Heart left ventricle (tissue), 13 donors: ENCODE results near the gene EXO5.

Experiments used
- POLR2A ChIP-seq, 2 donors: fragments of 450-650 bp; IDR thresholded peaks; one replicate each; pipeline ENCODE4 v1.6.1; 2017; ENCODE audit warnings: antibody characterized with exemption in 2 of 2, mild to moderate bottlenecking in 2 of 2, moderate library complexity in 2 of 2
- TF ChIP-seq, protein P1 (sequence below), 12 donors: fragments of 200-600 bp; sonication (generic) in 4 of 12; IDR thresholded peaks; one replicate each; pipeline versions ENCODE4 v1.5.0 to v1.8.0; 2018 to 2022; ENCODE audit warnings: antibody characterized with exemption in 12 of 12, mild to moderate bottlenecking in 5 of 12
- donor health status: ischemic (EF 13 %, LVEDD 7.1; RV severe dilation, severe dysfunction).
- donor health status: DM: no; HTN: yes; CAD: no.
- donor health status: DM: no; HTN: no; CAD: no.
- donor health status: ischemic (EF 25% LVEDD 6.9; RV normal size, moderate dysfunction).
- donor health status: ischemic (EF 25% LVEDD 5.7; RV mildly dilated, moderate dysfunction).
- donor health status: ischemic (EF 35%, LVEDD 5.7; RV mildly dilated, moderate dysfunction).
- donor health status: nonischemic (EF 11% LVEDD 7.7; RV severe dilation, severe dysfunction).
- donor health status: DM: yes; HTN: yes; CAD: no.
- donor health status: PGD.
- donor health status: ischemic (EF 29% LVEDD 5.4; RV normal size, mild dysfunction).
- donor health status: nonischemic (EF 23%, LVEDD 6.1; RV moderate dilation, normal function).

DNA sequence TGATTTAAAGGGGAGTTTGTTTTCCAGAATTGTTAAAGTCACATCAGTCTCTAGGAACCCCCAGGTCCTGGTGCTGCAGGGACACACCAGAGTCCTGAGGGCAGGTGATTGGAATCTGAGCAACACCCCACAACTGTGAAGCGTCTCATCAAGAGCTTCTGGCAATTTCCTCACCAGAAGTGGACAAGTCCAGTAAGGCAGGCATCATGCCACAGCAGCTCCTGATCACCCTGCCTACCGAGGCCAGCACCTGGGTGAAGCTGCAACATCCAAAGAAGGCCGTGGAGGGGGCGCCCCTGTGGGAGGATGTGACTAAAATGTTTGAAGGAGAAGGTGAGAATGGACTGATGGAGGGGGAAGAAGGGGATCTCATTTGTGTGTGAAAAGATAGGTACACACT is 29.4 kb upstream of the EXO5 start:
- TF ChIP-seq, protein P1, sequence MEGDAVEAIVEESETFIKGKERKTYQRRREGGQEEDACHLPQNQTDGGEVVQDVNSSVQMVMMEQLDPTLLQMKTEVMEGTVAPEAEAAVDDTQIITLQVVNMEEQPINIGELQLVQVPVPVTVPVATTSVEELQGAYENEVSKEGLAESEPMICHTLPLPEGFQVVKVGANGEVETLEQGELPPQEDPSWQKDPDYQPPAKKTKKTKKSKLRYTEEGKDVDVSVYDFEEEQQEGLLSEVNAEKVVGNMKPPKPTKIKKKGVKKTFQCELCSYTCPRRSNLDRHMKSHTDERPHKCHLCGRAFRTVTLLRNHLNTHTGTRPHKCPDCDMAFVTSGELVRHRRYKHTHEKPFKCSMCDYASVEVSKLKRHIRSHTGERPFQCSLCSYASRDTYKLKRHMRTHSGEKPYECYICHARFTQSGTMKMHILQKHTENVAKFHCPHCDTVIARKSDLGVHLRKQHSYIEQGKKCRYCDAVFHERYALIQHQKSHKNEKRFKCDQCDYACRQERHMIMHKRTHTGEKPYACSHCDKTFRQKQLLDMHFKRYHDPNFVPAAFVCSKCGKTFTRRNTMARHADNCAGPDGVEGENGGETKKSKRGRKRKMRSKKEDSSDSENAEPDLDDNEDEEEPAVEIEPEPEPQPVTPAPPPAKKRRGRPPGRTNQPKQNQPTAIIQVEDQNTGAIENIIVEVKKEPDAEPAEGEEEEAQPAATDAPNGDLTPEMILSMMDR (IDR thresholded peaks at IDR 0.05) = no peak
- TF ChIP-seq POLR2A (IDR thresholded peaks at IDR 0.05) = no peak
